Endothelial cell of umbilical vein (primary cell): ENCODE results near the gene PRRT1B. TPM values are rescaled to one million over a fixed set of nuclear protein-coding genes. Genes with fewer than 3 reads are reported as not detected.

Experiments
- BruUV-seq: library from RNA; stranded (reverse); fragments of 400-500 nt; replicated peaks from 2 replicates; lab custom pipeline; 2021; lab: Mats Ljungman, UMichigan
- CTCF ChIA-PET: fragments of 300-600, 350-600 bp; sonication (Branson Sonifier 250); formaldehyde crosslinking; loops from one replicate; lab custom pipeline; 2021; ENCODE audit warnings: antibody characterized with exemption, inconsistent platforms; lab: Charles Lee
- POLR2A ChIA-PET: fragments of 300-600, 350-600 bp; sonication (Branson Sonifier 250); formaldehyde crosslinking; loops from one replicate; lab custom pipeline; 2021; ENCODE audit warnings: antibody characterized with exemption, inconsistent platforms; lab: Charles Lee
- DNase-seq: peaks from one replicate; pipeline ENCODE4 v3.0.0-alpha.2; 2011; ENCODE audit warnings: low read depth, low spot score
- FAIRE-seq: peaks from 2 replicates; lab custom pipeline; 2011; peaks lifted over from hg19 to GRCh38; lab: Jason Lieb, UNC
- H2AFZ ChIP-seq: 2 replicates; pipeline ENCODE4 v1.6.0; 2012; ENCODE audit warnings: low read depth, low read length, control low read depth, inconsistent platforms
- H3K27ac ChIP-seq: 2 replicates; pipeline ENCODE4 v1.5.1; 2011; ENCODE audit warnings: low read depth, mild to moderate bottlenecking, control low read depth, low read length, moderate library complexity; ENCODE audit not compliant: insufficient read depth
- H3K27me3 ChIP-seq, 2 experiments: 2 replicates each; pipeline versions ENCODE4 v1.6.0 to v1.6.1; 2011; ENCODE audit warnings: low read length in 2 of 2, mixed read lengths in 1 of 2; ENCODE audit not compliant: control insufficient read depth in 2 of 2, insufficient read depth in 2 of 2
- H3K36me3 ChIP-seq, 2 experiments: 2 replicates in 1 of 2; 3 replicates in 1 of 2; pipeline ENCODE4 v1.5.1; 2011; ENCODE audit warnings: low read length in 2 of 2, mild to moderate bottlenecking in 1 of 2, moderate library complexity in 1 of 2; ENCODE audit not compliant: control insufficient read depth in 2 of 2, insufficient read depth in 2 of 2; ENCODE audit errors: extremely low read depth in 1 of 2
- H3K4me1 ChIP-seq: 3 replicates; pipeline ENCODE4 v1.5.1; 2011; ENCODE audit warnings: mild to moderate bottlenecking, low read length; ENCODE audit not compliant: control insufficient read depth, insufficient read depth; ENCODE audit errors: extremely low read depth
- H3K4me2 ChIP-seq: 2 replicates; pipeline ENCODE4 v1.6.1; 2011; ENCODE audit warnings: low read length, control low read depth, mixed read lengths; ENCODE audit not compliant: insufficient read depth
- H3K4me3 ChIP-seq, 3 experiments: fragments of 200-600 bp in 1 of 3; sonication (generic), shearing (Covaris generic) in 1 of 3; replicated peaks in 1 of 3; 2 replicates each; pipeline ENCODE4 v1.5.1; 2011 to 2016; ENCODE audit warnings: control low read depth in 3 of 3, low read length in 3 of 3, mild to moderate bottlenecking in 2 of 3, inconsistent platforms in 1 of 3, low read depth in 1 of 3, moderate library complexity in 1 of 3; ENCODE audit not compliant: insufficient read depth in 1 of 3
- H3K79me2 ChIP-seq: 2 replicates; pipeline ENCODE4 v1.6.0; 2012; ENCODE audit warnings: low read length, inconsistent platforms; ENCODE audit not compliant: control insufficient read depth, insufficient read depth
- H3K9ac ChIP-seq: replicated peaks from 2 replicates; pipeline ENCODE3; 2011; ENCODE audit warnings: low read length, control low read depth; ENCODE audit not compliant: insufficient read depth; ENCODE audit errors: extremely low read depth
- H3K9me1 ChIP-seq: replicated peaks from 3 replicates; pipeline ENCODE4 v1.6.0; 2011; ENCODE audit warnings: mild to moderate bottlenecking, low read length; ENCODE audit not compliant: control insufficient read depth, insufficient read depth; ENCODE audit errors: extremely low read depth
- H3K9me3 ChIP-seq: replicated peaks from 2 replicates; pipeline ENCODE4 v1.5.1; 2012; ENCODE audit warnings: low read length, inconsistent platforms; ENCODE audit not compliant: control insufficient read depth, insufficient read depth
- H4K20me1 ChIP-seq: replicated peaks from 2 replicates; pipeline ENCODE3; 2011; ENCODE audit warnings: mild to moderate bottlenecking, low read length; ENCODE audit not compliant: control insufficient read depth, insufficient read depth; ENCODE audit errors: extremely low read depth
- EZH2 ChIP-seq: IDR thresholded peaks from 2 replicates; pipeline ENCODE4 v1.6.1; 2012; ENCODE audit warnings: borderline replicate concordance, low read depth, mild to moderate bottlenecking, moderate library complexity, low read length, inconsistent platforms; ENCODE audit not compliant: severe bottlenecking
- FOS ChIP-seq: IDR thresholded peaks from 2 replicates; pipeline ENCODE4 v1.6.1; 2011; ENCODE audit warnings: mild to moderate bottlenecking, low read length, moderate library complexity, borderline replicate concordance; ENCODE audit not compliant: insufficient read depth
- GATA2 ChIP-seq: IDR thresholded peaks from 2 replicates; pipeline ENCODE4 v1.7.0; 2011; ENCODE audit warnings: low read depth, mild to moderate bottlenecking, moderate library complexity, mixed read lengths, low read length; ENCODE audit not compliant: insufficient read length, insufficient read depth
- JUN ChIP-seq: IDR thresholded peaks from 2 replicates; pipeline ENCODE4 v1.6.1; 2011; ENCODE audit warnings: borderline replicate concordance, low read depth; ENCODE audit not compliant: insufficient read length, insufficient read depth
- MYC ChIP-seq: IDR thresholded peaks from one replicate; pipeline ENCODE4 v1.6.1; 2011; ENCODE audit warnings: mild to moderate bottlenecking, low read depth, low read length
- POLR2A ChIP-seq: IDR thresholded peaks from 2 replicates; pipeline ENCODE4 v1.6.1; 2012; ENCODE audit warnings: low read depth, mild to moderate bottlenecking, control low read depth, low read length
- POLR2AphosphoS5 ChIP-seq: IDR thresholded peaks from 2 replicates; pipeline ENCODE4 v1.6.1; 2012; ENCODE audit warnings: low read depth, mild to moderate bottlenecking, control low read depth, low read length, moderate library complexity; ENCODE audit not compliant: insufficient read depth
- dilution Hi-C: fragments of 300-500 bp; cut with MboI; formaldehyde crosslinking; loops from one replicate; pipeline ENCODE4 v1.15.0; 2019; ENCODE audit warnings: low sequenced_read_pairs; ENCODE audit not compliant: extremely low pct_ligation_motif_present
- intact Hi-C: fragments of 100-400 bp; cut with micrococcal nuclease; formaldehyde crosslinking; loops from one replicate; pipeline ENCODE4 v1.10.0; 2022
- polyA plus RNA-seq, 4 experiments: library from polyadenylated mRNA; depleted of rRNA in 3 of 4; stranded (reverse) in 3 of 4; unstranded in 1 of 4; fragments of >200 nt; gene quantifications; 2 replicates each; pipeline versions ENCODE4 v1.2.1 to v1.2.3, GENCODE V29; 2011 to 2012; ENCODE audit warnings: missing spikeins in 1 of 4
- total RNA-seq: library from RNA; stranded (reverse); gene quantifications from 2 replicates; pipeline ENCODE4 v1.2.3, GENCODE V29; 2021
- TF ChIP-seq, protein P1 (sequence below): IDR thresholded peaks from 2 replicates; pipeline ENCODE4 v1.6.1; 2011; ENCODE audit not compliant: insufficient read depth, insufficient read length
- TF ChIP-seq, protein P2 (sequence below), 2 donors: IDR thresholded peaks; 1 replicate in 1 of 2; 2 replicates in 1 of 2; pipeline ENCODE4 v1.5.1; 2011; ENCODE audit warnings: low read length in 2 of 2, mild to moderate bottlenecking in 2 of 2, moderate library complexity in 2 of 2, control low read depth in 1 of 2, inconsistent platforms in 1 of 2, low read depth in 1 of 2; ENCODE audit not compliant: insufficient read depth in 1 of 2; ENCODE audit errors: extremely low read depth in 1 of 2

The PRRT1B gene
- total and polyA plus RNA-seq, 2 donors (not counting 3 experiments of a cell fraction or from before 2014, with no cell fraction given), result not detected

DNA sequence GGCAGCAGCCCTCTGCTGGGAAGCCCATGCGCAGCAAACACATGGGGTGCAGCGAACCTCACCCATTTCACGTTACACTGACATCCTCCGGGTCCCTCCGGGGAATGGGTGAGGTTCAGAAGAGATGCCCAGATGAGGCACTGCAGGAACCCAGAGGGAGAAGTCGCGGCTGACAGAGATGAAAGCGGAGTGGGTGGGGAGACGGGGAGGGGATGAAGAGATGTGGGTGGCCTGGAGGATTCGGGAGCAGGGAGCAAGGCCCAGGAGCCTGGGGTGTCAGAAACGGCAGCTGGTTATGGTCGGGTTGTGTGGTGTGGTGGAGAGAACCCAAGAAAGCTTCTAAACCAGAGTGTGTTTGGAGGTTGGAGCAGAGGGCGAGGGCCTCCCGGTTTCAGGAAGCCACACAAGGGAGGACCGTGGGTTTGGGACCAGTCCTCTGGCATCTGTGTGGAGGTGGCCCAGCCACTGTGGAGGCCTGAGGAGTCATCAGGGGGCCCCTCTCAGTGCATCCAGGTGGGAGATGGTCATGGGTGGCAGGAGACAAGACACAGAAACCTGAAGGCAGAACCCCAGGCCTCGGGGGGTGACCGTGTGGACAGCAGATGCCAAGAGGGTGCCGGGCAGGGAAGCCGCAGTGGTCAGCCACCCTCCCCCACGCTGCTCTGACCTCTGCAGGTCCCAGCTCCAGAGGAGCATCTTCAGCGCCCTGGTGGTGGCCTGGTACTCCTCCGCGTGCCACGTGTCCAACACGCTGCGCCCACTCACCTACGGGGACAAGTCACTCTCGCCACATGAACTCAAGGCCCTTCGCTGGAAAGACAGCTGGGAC, 22.9 kb upstream of the PRRT1B start:
- no peak for DNase-seq
- Histone ChIP-seq H3K27me3 (no peaks in the 10 kb centered on the region), H4K20me1 (no peaks in the 10 kb centered on the region), H3K27ac (no peak overlapping the region), H3K79me2 (no peaks in the 10 kb centered on the region), H3K9me1 (no peaks in the 10 kb centered on the region), H3K4me1 (no peaks in the 10 kb centered on the region), H3K9ac (no peak overlapping the region), H3K4me2 (no peak overlapping the region), H3K36me3 (peaks cover 14 to 59% of the 10 kb centered on the region in 2 experiments), H3K4me3 (no peak overlapping the region), H2AFZ (no peak overlapping the region), H3K9me3 (no peaks in the 10 kb centered on the region)
- peak; percentile 14 for TF ChIP-seq POLR2AphosphoS5
- TF ChIP-seq EZH2, result no peak
- TF ChIP-seq, protein P1, sequence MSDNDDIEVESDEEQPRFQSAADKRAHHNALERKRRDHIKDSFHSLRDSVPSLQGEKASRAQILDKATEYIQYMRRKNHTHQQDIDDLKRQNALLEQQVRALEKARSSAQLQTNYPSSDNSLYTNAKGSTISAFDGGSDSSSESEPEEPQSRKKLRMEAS, result no peak
- ChIA-PET POLR2A (no interaction called here), CTCF (no interaction called here)
- dilution Hi-C loops, result no loop called here
- no peak for FAIRE-seq
- no TSS peak for BruUV-seq
- intact Hi-C loops, result no loop called here

DNA sequence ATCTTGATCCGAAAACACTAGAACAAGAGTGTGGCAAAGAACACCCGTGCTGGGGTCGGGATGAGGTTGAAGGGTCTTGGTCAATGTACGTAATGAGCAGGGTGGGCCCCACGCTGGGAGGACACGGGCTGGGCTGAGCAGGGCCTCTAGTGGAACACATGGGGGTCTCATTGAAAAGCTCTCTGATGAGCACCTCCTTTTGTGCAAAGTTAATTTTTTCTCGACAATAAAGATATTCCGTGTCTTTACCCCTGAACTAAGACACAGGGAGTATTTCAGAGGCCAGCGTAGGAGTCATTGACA, 22.3 kb upstream of the PRRT1B start:
- FAIRE-seq, result no peak
- Histone ChIP-seq H3K27ac (no peak overlapping the region), H3K36me3 (peaks cover 14 to 54% of the 10 kb centered on the region in 2 experiments), H3K9me1 (no peaks in the 10 kb centered on the region), H3K79me2 (no peaks in the 10 kb centered on the region), H3K4me1 (no peaks in the 10 kb centered on the region), H3K9ac (no peak overlapping the region), H3K9me3 (no peaks in the 10 kb centered on the region), H3K4me3 (no peak overlapping the region), H2AFZ (no peak overlapping the region), H4K20me1 (no peaks in the 10 kb centered on the region), H3K27me3 (no peaks in the 10 kb centered on the region), H3K4me2 (no peak overlapping the region)
- intact Hi-C loops (no loop called here), dilution Hi-C loops (no loop called here)
- no peak for DNase-seq
- BruUV-seq, result no TSS peak
- ChIA-PET POLR2A (no interaction called here), CTCF (no interaction called here)
- TF ChIP-seq, protein P1, result no peak
- TF ChIP-seq GATA2 (no peak), JUN (no peak), EZH2 (no peak), MYC (no peak), POLR2AphosphoS5 (no peak), POLR2A (no peak), FOS (no peak)
- TF ChIP-seq, protein P2, sequence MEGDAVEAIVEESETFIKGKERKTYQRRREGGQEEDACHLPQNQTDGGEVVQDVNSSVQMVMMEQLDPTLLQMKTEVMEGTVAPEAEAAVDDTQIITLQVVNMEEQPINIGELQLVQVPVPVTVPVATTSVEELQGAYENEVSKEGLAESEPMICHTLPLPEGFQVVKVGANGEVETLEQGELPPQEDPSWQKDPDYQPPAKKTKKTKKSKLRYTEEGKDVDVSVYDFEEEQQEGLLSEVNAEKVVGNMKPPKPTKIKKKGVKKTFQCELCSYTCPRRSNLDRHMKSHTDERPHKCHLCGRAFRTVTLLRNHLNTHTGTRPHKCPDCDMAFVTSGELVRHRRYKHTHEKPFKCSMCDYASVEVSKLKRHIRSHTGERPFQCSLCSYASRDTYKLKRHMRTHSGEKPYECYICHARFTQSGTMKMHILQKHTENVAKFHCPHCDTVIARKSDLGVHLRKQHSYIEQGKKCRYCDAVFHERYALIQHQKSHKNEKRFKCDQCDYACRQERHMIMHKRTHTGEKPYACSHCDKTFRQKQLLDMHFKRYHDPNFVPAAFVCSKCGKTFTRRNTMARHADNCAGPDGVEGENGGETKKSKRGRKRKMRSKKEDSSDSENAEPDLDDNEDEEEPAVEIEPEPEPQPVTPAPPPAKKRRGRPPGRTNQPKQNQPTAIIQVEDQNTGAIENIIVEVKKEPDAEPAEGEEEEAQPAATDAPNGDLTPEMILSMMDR (IDR thresholded peaks at IDR 0.05; ENCODE audit: extremely low read depth in 1 of 2, insufficient read depth in 1 of 2, low read depth in 1 of 2, low read length in 2 of 2), result no peak
